HEK293 (cell line): Measurements from ENCODE around the gene HUNK.

Experiments used
- CTCF ChIA-PET: fragments of 350-600 bp; formaldehyde crosslinking; extraction: SDS; loops from one replicate; lab custom pipeline; 2021; ENCODE audit warnings: antibody characterized with exemption; lab: Yijun Ruan, JAX
- POLR2A ChIA-PET: fragments of 300-600 bp; formaldehyde crosslinking; extraction: SDS; loops from one replicate; lab custom pipeline; 2020; ENCODE audit warnings: antibody characterized with exemption, inconsistent platforms; lab: Yijun Ruan, JAX
- H3K27ac ChIP-seq: fragments of 200-500 bp; sonication (Bioruptor generic); 2 replicates; pipeline ENCODE4 v1.5.1; 2014; ENCODE audit warnings: low read depth, low read length, control low read depth, inconsistent platforms; ENCODE audit errors: extremely low read depth
- H3K36me3 ChIP-seq, 2 experiments: fragments of 200-500 bp in 1 of 2; sonication (Bioruptor generic) in 1 of 2; 1 replicate in 1 of 2; 2 replicates in 1 of 2; pipeline ENCODE4 v1.5.1; 2014 to 2017; ENCODE audit warnings: inconsistent platforms in 2 of 2, low read length in 2 of 2; ENCODE audit not compliant: control insufficient read depth in 2 of 2, insufficient read depth in 1 of 2
- H3K4me1 ChIP-seq: fragments of 200-500 bp; sonication (Bioruptor generic); 2 replicates; pipeline ENCODE4 v1.5.1; 2014; ENCODE audit warnings: mild to moderate bottlenecking, low read length, inconsistent platforms; ENCODE audit not compliant: control insufficient read depth, insufficient read depth
- H3K4me3 ChIP-seq: 2 replicates; pipeline ENCODE4 v1.5.1; 2011; ENCODE audit warnings: low read depth, mild to moderate bottlenecking, control low read depth, low read length, moderate library complexity
- H3K9me3 ChIP-seq: fragments of 200-500 bp; sonication (Bioruptor generic); 2 replicates; pipeline ENCODE4 v1.5.1; 2014; ENCODE audit warnings: low read depth, low read length, inconsistent platforms; ENCODE audit not compliant: control insufficient read depth, insufficient read depth
- GLIS1 ChIP-seq: fragments of 450-650 bp; formaldehyde crosslinking; IDR thresholded peaks from 2 replicates; pipeline ENCODE4 v1.5.1; 2016; ENCODE audit warnings: missing biosample characterization, missing genetic modification characterization
- REPIN1 ChIP-seq: fragments of 450-650 bp; formaldehyde crosslinking; IDR thresholded peaks from 2 replicates; pipeline ENCODE4 v1.5.1; 2017; ENCODE audit warnings: missing biosample characterization, missing genetic modification characterization, low read depth
- REST ChIP-seq: fragments of 450-650 bp; formaldehyde crosslinking; IDR thresholded peaks from 2 replicates; pipeline ENCODE4 v1.5.1; 2016; ENCODE audit warnings: missing biosample characterization, missing genetic modification characterization
- SALL2 ChIP-seq: fragments of 450-650 bp; formaldehyde crosslinking; IDR thresholded peaks from 2 replicates; pipeline ENCODE4 v1.5.0; 2017; ENCODE audit warnings: missing biosample characterization, mild to moderate bottlenecking, missing genetic modification characterization, borderline replicate concordance
- SP7 ChIP-seq: fragments of 450-650 bp; formaldehyde crosslinking; IDR thresholded peaks from 2 replicates; pipeline ENCODE4 v1.5.1; 2016; ENCODE audit warnings: missing biosample characterization, missing genetic modification characterization
- ZBTB8A ChIP-seq: fragments of 450-650 bp; formaldehyde crosslinking; IDR thresholded peaks from 2 replicates; pipeline ENCODE4 v1.5.1; 2016; ENCODE audit warnings: missing biosample characterization, missing genetic modification characterization
- ZNF114 ChIP-seq: fragments of 450-650 bp; formaldehyde crosslinking; IDR thresholded peaks from 2 replicates; pipeline ENCODE4 v1.5.0; 2017; ENCODE audit warnings: missing biosample characterization, missing genetic modification characterization
- ZNF174 ChIP-seq: fragments of 450-650 bp; formaldehyde crosslinking; IDR thresholded peaks from 2 replicates; pipeline ENCODE4 v1.5.0; 2017; ENCODE audit warnings: missing biosample characterization, mild to moderate bottlenecking, missing genetic modification characterization
- ZNF184 ChIP-seq: fragments of 450-650 bp; IDR thresholded peaks from 2 replicates; pipeline ENCODE4 v1.5.1; 2018; ENCODE audit warnings: missing biosample characterization, mild to moderate bottlenecking, missing genetic modification characterization
- ZNF23 ChIP-seq: fragments of 450-650 bp; formaldehyde crosslinking; IDR thresholded peaks from 2 replicates; pipeline ENCODE4 v1.5.1; 2016; ENCODE audit warnings: missing biosample characterization, missing genetic modification characterization, borderline replicate concordance
- ZNF239 ChIP-seq: fragments of 450-650 bp; formaldehyde crosslinking; IDR thresholded peaks from 2 replicates; pipeline ENCODE4 v1.5.1; 2016; ENCODE audit warnings: missing biosample characterization, missing genetic modification characterization
- ZNF274 ChIP-seq, 2 experiments: fragments of 200-500 bp in 1 of 2; fragments of 450-650 bp in 1 of 2; sonication (Bioruptor generic) in 1 of 2; formaldehyde crosslinking in 1 of 2; IDR thresholded peaks; 2 replicates each; pipeline versions ENCODE4 v1.5.1 to v1.6.1; 2014 to 2016; ENCODE audit warnings: borderline replicate concordance in 1 of 2, inconsistent platforms in 1 of 2, low read length in 1 of 2, missing biosample characterization in 1 of 2, missing genetic modification characterization in 1 of 2
- ZNF280D ChIP-seq: fragments of 450-650 bp; formaldehyde crosslinking; IDR thresholded peaks from 2 replicates; pipeline ENCODE4 v1.5.1; 2016; ENCODE audit warnings: missing biosample characterization, missing genetic modification characterization
- ZNF341 ChIP-seq: fragments of 450-650 bp; formaldehyde crosslinking; IDR thresholded peaks from 2 replicates; pipeline ENCODE4; 2016; ENCODE audit warnings: low read depth, missing biosample characterization, missing genetic modification characterization
- ZNF350 ChIP-seq: fragments of 450-650 bp; formaldehyde crosslinking; IDR thresholded peaks from 2 replicates; pipeline ENCODE4 v1.5.0; 2017; ENCODE audit warnings: missing biosample characterization, mild to moderate bottlenecking, missing genetic modification characterization
- ZNF423 ChIP-seq: fragments of 450-650 bp; formaldehyde crosslinking; IDR thresholded peaks from 2 replicates; pipeline ENCODE4 v1.5.1; 2016; ENCODE audit warnings: missing biosample characterization, missing genetic modification characterization
- ZNF513 ChIP-seq: fragments of 450-650 bp; IDR thresholded peaks from 2 replicates; pipeline ENCODE4 v1.5.1; 2018; ENCODE audit warnings: missing biosample characterization, missing genetic modification characterization
- ZNF596 ChIP-seq: fragments of 450-650 bp; IDR thresholded peaks from 2 replicates; pipeline ENCODE4 v1.5.0; 2018; ENCODE audit warnings: missing biosample characterization, mild to moderate bottlenecking, missing genetic modification characterization, moderate library complexity
- ZNF624 ChIP-seq: fragments of 450-650 bp; formaldehyde crosslinking; IDR thresholded peaks from 2 replicates; pipeline ENCODE4 v1.5.1; 2017; ENCODE audit warnings: missing biosample characterization, missing genetic modification characterization
- ZNF654 ChIP-seq: fragments of 450-650 bp; formaldehyde crosslinking; IDR thresholded peaks from 2 replicates; pipeline ENCODE4 v1.5.1; 2016; ENCODE audit warnings: low read depth, missing biosample characterization, missing genetic modification characterization
- ZNF664 ChIP-seq: fragments of 450-650 bp; formaldehyde crosslinking; IDR thresholded peaks from 2 replicates; pipeline ENCODE4 v1.5.1; 2016; ENCODE audit warnings: missing biosample characterization, missing genetic modification characterization
- ZNF670 ChIP-seq: fragments of 450-650 bp; formaldehyde crosslinking; IDR thresholded peaks from 2 replicates; pipeline ENCODE4 v1.5.1; 2016; ENCODE audit warnings: missing biosample characterization, missing genetic modification characterization, low read depth
- ZNF704 ChIP-seq: fragments of 450-650 bp; formaldehyde crosslinking; IDR thresholded peaks from 2 replicates; pipeline ENCODE4 v1.5.1; 2016; ENCODE audit warnings: missing biosample characterization, missing genetic modification characterization
- ZNF76 ChIP-seq: fragments of 450-650 bp; formaldehyde crosslinking; IDR thresholded peaks from 2 replicates; pipeline ENCODE4; 2016; ENCODE audit warnings: low read depth, missing biosample characterization, missing genetic modification characterization, borderline replicate concordance
- ZNF776 ChIP-seq: fragments of 450-650 bp; formaldehyde crosslinking; IDR thresholded peaks from 2 replicates; pipeline ENCODE4 v1.5.0; 2017; ENCODE audit warnings: missing biosample characterization, missing genetic modification characterization, borderline replicate concordance

The HUNK gene

GRCh38 chr21:31997191-31997590 is 124.4 kb downstream of the HUNK start:
- Histone ChIP-seq H3K27ac (no peak overlapping the region), H3K4me1 (no peaks in the 10 kb centered on the region)
- TF ChIP-seq ZNF350 (no peak), ZNF341 (tag by site-specific recombination) (no peak), REST (tag by site-specific recombination) (no peak), ZNF174 (tag by site-specific recombination) (no peak), ZNF114 (no peak), ZNF280D (tag by site-specific recombination) (no peak), ZNF624 (tag by site-specific recombination) (no peak), ZNF776 (tag by site-specific recombination) (no peak), REPIN1 (tag by site-specific recombination) (no peak), ZNF76 (tag by site-specific recombination) (no peak), GLIS1 (no peak), ZNF664 (tag by site-specific recombination) (no peak), ZNF274 (IDR thresholded peaks at IDR 0.05; ENCODE audit: low read length) (no peak), ZNF274 (tag by site-specific recombination; IDR thresholded peaks at IDR 0.05; ENCODE audit: borderline replicate concordance) (no peak), ZNF239 (tag by site-specific recombination) (no peak), ZNF596 (no peak)
- TF ChIP-seq, all 188 proteins: peak for 0
- CTCF ChIA-PET = no interaction called here
- Histone ChIP-seq H3K4me3 (no peak overlapping the region), H3K9me3 (no peaks in the 10 kb centered on the region), H3K36me3 (peaks cover 0 to 38% of the 10 kb centered on the region in 2 experiments; a peak in 2 of 3 replicates)
- POLR2A ChIA-PET = no interaction called here

GRCh38 chr21:31999810-32000468 is 127.1 kb downstream of the HUNK start:
- Histone ChIP-seq H3K4me3 (no peak overlapping the region), H3K27ac (no peak overlapping the region), H3K36me3 (peaks cover 0 to 38% of the 10 kb centered on the region in 2 experiments; a peak in 2 of 3 replicates), H3K4me1 (no peaks in the 10 kb centered on the region), H3K9me3 (no peaks in the 10 kb centered on the region)
- TF ChIP-seq ZNF704 (no peak), ZNF23 (tag by site-specific recombination) (no peak), ZNF670 (no peak), ZNF654 (tag by site-specific recombination) (no peak), ZNF513 (tag by site-specific recombination) (no peak), ZNF184 (tag by site-specific recombination) (no peak), ZBTB8A (tag by site-specific recombination) (no peak), SP7 (no peak), SALL2 (tag by site-specific recombination) (no peak), ZNF423 (tag by site-specific recombination) (no peak), ZNF76 (tag by site-specific recombination) (no peak)
- ChIA-PET CTCF (no interaction called here), POLR2A (no interaction called here)
